GM21576 (cell line): ENCODE measurements around the gene DBN1.

Experiments
- ATAC-seq: cut with Tn5 transposase; IDR thresholded peaks from one replicate; pipeline ENCODE4 v1.9.1; 2021; ENCODE audit warnings: mild to moderate bottlenecking, moderate library complexity; ENCODE audit not compliant: unreplicated experiment

Gene DBN1

DNA sequence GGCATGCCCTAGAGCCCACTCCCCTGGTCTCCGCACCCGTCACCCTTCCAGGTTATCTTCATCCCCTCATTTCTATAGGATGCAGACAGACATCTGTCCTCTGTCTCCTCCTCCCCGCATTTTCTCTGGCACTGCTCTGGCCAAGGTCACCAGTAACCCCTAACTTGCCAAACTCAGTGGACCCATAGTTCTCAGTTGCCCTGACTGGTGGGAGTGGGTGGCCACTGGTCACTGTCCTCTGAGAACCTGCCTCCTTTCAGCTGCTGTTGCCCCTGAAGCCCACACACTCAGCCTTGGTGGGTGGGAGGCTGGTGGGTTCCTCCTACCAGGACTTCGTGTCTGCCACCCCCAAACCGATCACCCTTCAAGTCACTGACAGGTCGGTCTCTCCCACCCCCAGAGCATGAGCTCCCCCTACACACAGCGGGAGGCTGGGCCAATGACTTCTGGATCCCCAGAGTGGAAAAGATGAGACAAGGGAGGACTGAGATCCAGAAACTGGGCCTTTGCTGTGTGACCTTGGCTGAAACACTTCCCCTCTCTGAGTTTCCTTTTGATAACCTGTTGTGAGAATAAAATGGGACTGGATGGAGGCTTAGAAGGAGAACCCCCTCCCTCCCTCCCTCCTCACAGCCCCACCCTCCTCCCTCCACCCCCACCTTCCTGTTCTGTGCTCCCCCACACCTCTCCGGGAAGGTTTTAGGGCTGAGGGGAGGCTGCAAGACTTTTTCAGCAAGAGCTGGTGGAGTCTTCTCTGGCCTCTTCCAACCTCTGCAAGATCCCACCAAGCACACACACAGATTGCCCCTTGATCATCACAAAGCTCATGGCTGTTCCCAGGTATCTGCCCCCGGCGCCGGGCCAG, 2.4 kb upstream of the DBN1 start:
- ATAC-seq: no peak

DNA sequence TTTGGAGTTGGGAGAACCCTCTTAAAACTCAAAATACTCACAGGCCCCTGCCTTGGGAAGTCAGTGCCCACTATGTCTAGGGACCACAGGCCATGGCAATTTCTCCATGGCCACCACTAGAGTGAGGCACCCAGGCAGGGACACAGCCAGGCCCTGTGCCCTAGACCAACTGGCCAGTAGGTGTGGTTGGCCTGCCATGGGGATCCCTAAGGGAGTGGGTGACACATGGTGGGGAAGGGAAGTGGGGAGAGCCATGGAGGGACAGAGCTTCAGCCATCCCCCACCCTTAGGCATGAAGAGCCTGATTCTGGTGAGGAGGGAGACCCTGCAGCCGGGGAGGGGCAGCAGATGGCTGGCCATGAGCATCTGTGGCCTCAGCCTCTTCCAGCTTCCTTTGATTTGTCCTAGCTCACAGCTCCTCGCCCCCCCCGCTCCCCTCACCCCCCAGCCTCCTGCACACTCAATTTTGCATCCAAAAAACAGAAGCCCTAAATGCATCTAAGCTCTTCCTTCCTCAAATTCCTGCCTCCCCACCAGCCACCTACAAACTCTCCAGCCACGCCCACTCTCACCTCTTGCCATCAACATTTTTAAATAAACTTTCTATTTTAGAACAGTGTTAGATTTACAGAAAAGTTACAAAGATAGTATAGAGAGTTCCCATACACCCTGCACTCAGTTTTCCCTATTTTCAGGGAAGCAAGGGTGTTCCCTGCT, 1.6 kb upstream of the DBN1 start:
- no peak for ATAC-seq

DNA sequence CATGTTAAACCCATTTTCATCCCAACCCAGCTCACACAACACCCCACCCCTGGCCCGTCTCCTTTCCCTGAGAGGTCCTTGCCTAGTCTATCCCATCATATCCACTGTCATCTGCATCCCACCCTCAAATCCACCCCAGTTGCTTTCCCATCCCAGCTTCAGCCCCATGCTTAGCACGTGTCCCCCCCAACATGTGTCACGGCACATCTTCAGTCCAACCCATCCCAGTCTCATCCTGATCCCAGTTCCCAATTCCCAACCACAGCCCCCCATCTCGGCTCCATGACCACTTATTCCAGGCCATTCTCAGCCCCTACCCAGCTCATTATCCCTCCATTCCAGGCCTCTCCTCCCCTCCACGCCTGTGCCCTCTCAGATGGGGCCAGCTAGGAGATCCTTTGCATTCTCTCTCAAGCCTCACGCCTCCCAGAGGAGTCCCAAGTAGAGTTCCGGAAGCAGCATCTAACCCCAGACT, 605 bp upstream of the DBN1 start:
- no peak for ATAC-seq

DNA sequence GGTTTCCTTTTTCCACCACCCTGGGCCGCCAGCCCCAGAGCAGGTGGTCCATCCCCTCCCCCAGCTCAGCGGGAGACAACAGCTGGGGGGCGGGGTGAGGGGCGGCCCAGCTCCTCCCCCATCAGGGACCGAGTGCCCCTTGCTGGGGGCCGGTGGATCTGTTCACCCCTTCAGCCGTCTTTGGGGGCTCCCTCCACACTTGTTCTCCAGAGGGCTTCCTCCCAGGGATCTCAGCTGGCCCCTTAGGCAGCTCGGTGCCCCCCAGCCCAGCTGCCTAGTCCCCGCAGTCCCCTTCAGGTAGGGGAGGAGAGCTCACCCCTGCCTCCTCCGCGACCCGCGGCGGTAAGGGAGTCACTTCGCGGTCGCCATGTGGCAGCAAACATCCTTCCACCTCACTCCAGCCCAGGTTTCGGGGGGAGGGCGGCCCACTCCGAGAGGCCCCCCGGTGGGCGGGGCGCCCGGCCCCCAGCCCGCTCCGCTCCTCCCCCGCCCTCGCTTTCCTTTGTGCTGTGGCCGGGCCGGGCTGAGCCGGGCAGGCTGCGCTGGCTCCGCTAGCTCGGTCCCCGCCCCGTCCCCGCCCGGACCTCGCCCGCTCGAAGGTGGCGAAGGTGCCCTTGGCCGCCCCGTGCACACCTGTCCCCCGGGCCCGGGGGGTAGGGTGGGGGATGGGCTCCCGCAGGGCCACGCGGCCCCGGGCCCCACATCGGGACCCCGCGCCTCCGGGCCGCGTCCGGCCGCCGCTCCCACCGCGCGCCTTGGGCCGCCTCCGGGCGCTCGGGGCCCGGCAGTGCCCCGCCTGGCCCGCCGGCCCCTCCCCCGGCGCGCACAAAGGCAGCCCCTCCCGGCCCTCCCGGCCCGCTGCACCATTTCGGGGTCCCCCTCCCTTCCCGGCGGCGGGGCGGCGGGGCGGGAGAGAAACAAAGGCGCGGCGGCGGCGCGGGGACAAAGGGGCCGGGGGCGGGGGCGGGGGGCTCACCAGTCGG, 683 bp downstream of the DBN1 start:
- peak; percentile 43 for ATAC-seq

DNA sequence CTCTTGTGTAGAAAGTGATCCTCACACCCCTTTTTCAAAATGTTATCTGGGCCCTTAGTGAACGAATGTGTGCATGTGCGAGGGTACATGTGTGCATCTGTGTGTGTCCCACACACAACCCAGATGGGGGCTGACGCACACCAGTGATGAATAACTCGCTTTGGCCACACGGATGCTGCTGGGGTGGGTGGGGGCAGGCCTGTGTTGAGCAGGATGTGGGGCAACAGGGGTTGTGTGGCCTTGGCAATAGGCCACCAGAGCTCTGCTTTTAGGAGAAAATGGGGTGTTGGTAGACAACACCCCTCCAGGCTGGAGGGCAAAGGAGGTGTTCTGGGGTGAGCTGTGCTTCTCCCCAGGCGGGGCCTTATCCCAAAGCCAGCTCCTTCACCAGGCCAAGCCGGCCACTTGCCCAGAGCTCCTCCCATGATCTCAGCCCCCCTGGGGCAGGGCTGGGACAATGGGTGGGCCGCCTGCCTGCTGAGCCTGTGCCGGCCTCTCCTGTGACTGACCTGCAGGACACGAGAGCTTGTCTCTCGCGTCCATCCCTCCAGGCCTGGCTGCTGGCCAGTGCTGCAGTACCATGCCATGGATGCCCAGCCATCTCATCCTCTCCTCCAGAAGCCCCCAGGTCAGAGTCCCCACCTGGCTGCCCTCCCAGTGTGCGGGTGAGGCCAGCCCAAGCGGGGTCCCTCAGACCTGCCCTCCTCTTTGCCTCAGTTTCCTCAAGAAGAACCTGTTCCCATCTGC, 1.7 kb downstream of the DBN1 start:
- ATAC-seq: no peak

DNA sequence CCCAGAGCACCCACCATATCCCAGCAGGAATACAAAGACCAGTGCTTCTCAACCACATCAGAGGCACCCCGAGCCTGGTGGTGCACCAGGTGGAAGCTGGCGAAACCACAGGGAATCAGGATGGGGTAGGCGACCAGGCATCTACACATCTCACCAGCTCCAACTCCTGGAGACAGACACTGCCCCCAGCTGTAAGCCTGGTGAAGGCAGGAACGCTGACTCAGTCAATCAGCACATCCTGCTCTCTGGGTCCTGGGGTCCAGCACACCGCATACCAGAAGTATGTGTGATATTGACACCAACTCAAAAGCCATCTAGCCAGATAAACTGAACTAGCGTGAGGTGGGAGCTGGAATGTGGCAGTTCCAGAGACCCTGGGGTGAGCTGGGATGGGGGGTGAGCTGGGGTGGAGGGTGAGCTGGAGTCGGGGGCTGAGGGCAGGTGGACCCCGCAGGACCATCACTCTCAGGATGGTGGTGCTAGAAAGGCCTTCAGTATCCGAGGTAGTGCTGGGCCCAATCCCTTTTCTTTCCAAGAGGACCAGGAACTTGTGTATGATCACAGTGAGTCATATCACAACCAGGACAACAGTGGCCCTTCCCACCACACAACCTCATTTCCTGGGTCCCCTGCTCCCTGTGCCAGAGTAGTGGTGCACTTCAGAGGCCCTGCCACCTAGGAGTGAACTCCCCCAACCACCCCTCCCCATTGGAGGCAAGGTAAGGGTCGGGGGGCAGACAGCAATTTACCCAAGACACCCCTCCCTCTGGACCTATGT, 2.5 kb downstream of the DBN1 start:
- no peak for ATAC-seq

DNA sequence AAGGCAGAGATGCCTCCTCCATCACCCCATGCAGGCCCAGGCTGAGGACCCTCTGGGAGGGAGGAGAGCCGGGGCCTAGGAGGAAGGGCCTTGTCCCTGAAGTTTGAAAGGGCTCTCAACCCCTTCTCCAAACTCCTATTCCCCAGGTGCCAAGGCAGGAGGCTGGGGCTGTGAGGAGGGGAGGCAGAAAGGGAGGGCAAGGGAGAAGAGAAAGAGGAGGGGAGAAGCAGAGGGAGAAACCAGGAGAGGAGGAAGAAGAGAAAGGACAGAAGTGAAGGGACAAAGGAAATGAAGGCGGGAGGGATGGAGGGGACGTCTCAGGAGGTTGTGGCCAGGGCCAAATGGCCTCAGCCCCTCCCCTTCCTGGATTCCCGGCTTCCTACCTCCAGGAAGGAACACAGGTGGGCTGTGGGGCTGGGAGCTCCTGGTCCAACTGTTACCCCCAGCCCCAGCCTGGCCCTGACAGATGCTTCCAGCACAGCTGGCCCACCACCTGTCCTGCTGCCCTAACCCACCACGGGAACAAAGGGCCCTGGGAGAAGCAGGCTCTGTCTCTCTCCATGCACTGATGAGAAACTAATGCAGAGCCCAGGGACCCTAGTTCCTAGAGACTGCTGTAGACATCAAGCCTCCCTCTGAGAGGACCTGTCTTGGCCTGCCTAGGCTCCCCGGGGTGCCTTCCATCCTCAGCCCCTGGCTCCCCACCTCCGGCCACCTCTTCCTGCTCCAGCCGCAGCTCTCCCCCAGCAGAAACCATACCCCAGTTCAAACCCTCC, 3.5 kb downstream of the DBN1 start:
- no peak for ATAC-seq

DNA sequence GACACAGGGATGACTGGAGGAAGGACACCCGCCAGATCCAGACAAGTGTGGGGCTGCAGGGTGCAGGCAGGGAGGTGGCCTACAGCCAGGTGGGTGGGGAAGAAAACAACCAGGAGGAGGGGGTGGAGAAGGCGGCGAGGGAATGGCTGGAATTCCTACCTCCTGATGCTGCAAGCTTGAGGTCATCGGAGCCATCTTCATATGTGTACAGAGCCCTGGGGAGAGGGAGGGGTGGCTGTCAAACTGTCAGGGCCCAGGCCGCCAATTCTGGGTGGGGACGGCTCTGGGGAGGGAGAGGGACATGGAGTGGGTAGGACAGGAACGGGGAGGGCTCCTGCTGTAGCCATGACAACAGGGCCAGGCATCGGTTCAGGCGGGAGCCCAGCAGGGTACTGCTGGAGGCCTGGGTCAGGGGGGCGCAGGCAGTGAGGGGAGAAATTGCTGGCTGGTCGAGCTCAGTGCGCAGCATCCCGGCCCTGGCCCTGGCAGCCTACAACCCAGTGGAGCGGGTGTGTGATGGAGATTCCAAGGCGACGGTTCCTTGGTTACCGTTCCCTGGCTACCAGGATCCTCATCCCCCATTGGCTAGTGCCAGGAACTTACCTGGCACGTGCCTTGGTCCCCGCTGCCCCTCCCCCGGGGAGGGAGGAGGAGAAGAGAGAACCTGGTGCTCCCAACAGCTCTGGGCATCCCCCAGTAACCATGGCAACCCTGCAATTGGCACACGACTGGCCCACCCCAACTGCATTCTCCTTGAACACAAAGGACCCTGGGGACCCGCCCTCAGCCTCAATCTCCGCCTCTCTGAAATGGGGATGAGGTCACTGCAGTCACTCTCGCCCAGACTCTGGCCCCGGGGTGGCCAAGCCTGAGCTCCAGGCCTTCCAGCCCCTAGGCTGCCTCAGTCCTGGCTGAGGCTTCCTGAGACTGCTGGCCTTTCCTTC, 4.5 kb downstream of the DBN1 start:
- ATAC-seq: no peak

DNA sequence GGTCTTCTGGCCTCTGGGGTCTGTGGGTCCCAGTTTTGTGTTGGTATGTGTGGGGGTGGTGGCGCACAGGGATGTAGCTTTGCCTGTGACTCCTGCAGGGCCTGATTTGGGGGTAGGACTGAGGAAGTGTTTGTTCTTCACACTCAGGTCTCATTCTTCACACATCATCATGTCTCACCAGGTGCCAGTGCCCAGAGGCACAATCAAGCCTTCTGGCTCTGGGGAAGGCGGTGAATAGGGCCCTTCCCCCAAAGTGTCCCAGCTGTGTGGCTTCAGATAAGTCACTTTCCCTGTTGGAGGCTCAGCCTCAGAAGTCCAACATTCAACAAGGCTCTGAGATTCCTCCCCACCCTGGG, 5.1 kb downstream of the DBN1 start:
- no peak for ATAC-seq

DNA sequence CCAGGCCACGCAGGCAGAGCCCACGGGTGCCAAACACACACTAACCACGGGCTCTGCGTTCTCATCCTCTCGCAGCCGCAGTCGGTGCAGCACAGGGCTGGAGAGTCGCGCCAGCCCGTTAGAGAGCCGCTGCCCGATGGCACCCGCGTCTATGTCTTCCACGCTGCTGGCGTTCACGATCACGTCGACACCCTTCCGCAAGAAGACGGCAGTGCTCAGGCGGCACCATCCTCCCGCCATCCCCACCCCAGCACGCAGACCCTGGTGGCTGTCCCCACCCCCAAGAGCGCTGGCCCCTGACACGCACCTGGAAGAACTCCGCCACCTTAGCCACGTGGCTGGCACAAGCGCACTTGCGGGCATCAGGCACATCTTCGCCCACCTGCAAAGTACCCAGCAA, 6.0 kb downstream of the DBN1 start:
- ATAC-seq: no peak

DNA sequence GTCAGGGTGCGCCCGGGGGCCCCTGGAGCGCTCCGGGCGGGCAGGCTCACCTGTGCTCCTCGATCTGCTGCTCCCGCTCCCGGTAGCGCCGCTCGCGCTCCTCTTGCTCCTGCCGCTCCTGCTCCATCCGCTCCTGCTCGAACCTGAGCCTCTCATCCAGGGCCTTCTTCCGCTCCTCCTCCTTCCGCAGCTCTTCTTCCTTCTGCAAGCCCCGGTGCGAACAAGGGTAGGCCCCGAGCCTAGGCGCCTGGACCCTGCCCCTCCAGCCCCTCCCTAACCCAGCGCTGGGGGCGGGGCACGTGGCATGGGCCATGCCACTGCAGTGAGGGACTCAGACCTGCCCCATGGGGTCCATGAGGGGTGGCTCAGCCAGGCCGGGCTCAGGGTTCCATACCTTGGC, 6.6 kb downstream of the DBN1 start:
- no peak for ATAC-seq

DNA sequence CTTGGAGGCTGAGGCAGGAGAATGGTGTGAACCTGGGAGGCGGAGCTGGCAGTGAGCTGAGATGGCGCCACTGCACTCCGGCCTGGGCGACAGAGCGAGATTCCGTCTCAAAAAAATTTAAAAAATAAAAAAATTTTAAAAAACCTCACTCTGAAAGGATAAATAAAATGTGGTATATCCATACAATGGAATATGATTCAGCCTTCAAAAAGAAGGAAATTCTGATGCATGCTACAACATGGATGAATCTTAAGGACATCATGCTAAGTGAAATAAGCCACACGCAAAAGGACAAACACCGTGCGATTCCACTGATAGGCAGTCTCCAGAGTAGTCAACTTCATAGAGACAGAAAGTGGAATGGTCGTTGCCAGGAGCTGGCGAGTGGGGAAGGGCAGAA, 8.4 kb downstream of the DBN1 start:
- ATAC-seq: no peak

DNA sequence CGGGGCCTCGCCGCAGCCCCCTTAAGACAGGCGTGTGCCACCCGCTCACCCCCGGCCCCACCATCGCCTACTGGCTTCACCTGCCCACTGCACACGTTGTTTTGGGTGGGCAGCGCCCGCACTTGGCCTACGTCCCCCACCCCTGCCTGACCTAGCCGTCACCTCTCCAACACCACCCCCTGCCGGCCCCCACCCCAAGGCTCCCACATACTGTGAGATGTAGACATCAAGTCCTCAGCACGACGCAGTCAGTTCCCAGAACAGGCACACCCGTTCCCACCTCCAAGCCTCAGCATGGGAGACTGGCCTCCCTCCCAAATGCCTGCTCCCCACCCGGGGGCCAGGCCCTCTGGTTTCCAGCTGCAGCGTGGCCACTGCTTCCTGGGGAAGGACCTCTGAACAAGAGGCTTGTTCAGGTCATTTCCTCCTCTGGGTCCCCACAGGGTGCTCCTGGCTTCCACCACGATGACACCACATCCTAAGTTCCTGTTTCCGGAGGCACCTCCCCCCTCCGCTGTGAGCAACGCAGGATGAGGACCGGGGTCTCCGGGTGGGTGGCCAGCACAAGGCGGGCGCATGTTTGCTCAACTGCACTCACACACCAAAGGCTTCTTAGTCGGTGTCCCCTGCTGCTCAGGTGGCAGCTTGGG, 11.3 kb downstream of the DBN1 start:
- ATAC-seq: no peak

DNA sequence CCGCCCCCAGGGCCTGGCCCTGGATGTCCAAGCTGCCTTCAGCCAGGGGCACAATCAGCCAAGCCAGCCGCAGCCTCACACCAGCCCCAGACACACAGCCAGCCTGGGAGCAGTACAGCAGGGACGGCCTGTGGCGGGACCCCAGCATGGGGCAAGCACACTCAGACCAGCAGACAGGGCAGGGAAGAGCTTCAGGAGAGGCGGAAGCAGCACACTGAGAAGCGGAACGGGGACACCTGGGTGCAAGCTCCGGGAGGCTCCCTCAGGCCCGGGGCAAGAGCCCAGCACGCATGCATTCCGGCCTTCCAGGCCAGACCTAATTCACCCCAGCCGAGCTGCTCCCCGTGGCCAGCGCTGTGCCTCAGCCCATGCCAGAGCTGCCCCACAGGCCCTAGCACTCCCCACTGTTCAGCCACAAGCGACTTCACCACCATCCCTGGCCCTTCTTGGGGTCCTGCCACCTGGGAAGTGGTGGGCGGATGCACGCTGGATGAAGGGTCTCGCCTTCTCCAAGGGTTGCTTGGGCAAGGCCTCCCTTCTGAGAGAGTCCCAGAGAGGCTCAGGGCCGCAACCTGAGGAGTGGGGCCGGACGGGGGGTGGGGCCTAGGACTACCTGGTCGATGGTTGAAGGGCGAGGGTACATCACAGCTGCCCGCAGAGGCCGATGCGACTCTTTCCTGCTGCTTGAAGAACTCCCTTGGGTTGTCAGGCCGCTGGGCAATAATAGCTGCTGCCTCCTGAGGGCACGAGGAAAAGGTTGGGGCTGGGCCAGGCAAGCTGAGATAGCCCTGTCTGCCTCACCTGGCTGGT, 13.4 kb downstream of the DBN1 start:
- ATAC-seq: no peak

DNA sequence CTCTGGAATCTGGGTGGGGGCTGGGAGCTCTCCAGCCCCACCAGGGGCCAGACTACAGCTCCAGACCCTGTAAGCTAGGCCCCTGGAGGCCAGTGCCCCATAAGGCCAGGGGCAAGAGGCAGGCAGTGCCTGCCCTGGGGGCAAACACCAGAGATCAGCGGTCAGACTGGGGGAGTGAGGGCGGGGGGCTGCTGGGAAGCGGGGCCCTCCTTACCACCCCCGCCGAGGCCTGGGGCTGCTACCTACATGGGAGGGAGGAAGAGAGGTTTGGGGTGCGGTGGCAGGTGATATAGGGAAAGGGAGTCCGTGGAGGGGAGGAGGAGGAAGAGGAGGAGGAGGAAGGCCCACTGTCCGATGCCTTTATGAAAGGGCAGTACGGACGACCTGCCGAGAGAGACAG, 14.1 kb downstream of the DBN1 start:
- no peak for ATAC-seq

DNA sequence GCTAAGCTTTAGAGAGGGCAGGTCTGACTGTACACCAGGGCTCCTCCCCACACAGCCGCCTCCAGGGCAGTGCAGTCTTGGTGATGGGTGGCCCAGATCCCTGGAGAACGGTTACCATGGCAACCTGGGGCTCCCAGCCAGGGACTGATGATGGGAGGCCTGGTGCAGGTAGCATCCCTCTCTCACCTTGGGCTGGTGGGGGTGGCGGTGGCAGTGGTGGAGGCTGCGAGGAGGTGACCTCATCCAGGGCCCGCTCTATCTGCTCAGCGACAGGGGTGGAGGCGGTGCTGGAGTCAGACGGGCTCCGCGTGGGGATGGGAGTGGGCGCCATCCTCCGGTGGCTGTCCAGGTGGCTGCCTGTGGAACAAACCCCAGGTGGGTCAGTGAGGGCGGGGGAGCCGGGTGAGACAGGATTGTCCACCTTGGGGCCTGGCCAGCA, 14.5 kb downstream of the DBN1 start:
- ATAC-seq: no peak
